H1 (cell line): Measurements from ENCODE around the gene SLC25A47. TPM values are rescaled to one million over a fixed set of nuclear protein-coding genes. Genes with fewer than 3 reads are reported as not detected.

Experiments used
- PHF8 ChIP-seq: fragments of 200-600 bp; sonication (generic); conservative IDR thresholded peaks from 2 replicates; pipeline ENCODE4 v1.7.1; 2012; ENCODE audit warnings: low read depth, mild to moderate bottlenecking, inconsistent platforms, low read length, moderate library complexity
- RNF2 ChIP-seq: fragments of 200-900, 300-1000 bp; sonication (generic); IDR thresholded peaks from 2 replicates; pipeline ENCODE4 v1.7.1; 2016; ENCODE audit warnings: borderline replicate concordance, low read depth, mild to moderate bottlenecking, antibody characterized with exemption, low read length; ENCODE audit not compliant: poor library complexity, severe bottlenecking; ENCODE audit errors: missing control alignments
- SIX5 ChIP-seq: IDR thresholded peaks from 2 replicates; pipeline ENCODE4 v1.6.1; 2011; ENCODE audit warnings: mild to moderate bottlenecking, low read depth, low read length
- SRF ChIP-seq: IDR thresholded peaks from 2 replicates; pipeline ENCODE4 v1.6.1; 2011; ENCODE audit warnings: mild to moderate bottlenecking, low read depth, low read length, moderate library complexity
- polyA plus RNA-seq, 7 experiments: library from polyadenylated mRNA; depleted of rRNA in 3 of 7; stranded (reverse) in 5 of 7; unstranded in 2 of 7; fragments of >200 nt in 5 of 7; fragments of 200-250 nt in 2 of 7; gene quantifications; 1 replicate in 5 of 7; 2 replicates in 1 of 7; 4 replicates in 1 of 7; pipeline versions ENCODE4 v1.2.1 to v1.2.3, GENCODE V29; 2011 to 2013; ENCODE audit warnings: missing spikeins in 2 of 7, mixed read lengths in 2 of 7
- total RNA-seq: library from RNA; stranded (reverse); fragmentation: NEBNext Ultra II Directional; extraction: Animal tissue kit (Norgen Biotek cat#: 25700); gene quantifications from 2 replicates; pipeline ENCODE4 v1.2.1, GENCODE V29; 2021

Gene SLC25A47
- total and polyA plus RNA-seq, 2 of the 8 experiments (the other 6 are each of a cell fraction or from before 2014, with no cell fraction given): not detected

DNA sequence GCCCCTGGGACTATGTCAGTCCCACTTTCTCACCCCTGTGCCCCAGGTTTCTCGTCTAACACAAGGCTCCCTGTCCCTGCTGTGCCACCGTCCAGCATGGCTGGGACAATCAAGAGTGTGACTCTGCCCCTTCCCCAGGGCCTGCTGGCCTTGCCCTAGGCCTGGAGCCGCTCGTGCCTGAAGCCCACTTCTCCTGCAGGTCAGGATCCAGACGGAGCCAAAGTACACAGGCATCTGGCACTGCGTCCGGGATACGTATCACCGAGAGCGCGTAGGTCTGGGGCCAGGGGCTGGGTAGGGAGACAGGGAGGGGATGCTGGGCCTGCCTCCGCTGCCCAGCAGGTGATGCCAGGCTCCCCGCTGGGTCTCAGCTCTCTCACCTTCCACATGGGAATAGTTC, 2.8 kb downstream of the SLC25A47 start (continued):
- TF ChIP-seq RNF2 (no peak), SIX5 (no peak), SRF (no peak), PHF8 (no peak)
